Measurements from ENCODE around the gene HLA-B. TPM values are rescaled to one million over a fixed set of nuclear protein-coding genes. Genes with fewer than 3 reads are reported as not detected.

Gene HLA-B
- total and polyA plus RNA-seq, 2 of the 8 experiments (the other 6 are each of a cell fraction or from before 2014, with no cell fraction given): 154 to 233 TPM

DNA sequence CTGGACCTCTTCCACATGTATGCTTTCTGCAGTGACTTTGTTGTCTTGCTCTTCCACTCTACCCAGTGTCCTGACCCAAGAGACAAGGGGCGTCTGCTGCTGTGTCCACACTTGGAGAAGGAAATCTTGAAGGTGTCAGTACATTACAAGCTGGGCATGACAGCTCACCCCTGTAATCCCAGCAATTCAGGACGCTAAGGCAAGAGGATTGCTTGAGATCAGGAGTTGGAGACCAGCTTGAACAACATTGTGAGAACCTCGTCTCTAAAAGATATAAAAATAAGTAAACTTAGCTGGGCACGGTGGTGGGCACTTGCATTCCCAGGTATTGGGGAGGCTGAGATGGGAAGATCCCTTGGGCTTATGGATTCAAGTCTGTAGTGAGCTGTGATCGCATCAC is 5.8 kb upstream of the HLA-B start (continued):
- TF ChIP-seq, protein P1, sequence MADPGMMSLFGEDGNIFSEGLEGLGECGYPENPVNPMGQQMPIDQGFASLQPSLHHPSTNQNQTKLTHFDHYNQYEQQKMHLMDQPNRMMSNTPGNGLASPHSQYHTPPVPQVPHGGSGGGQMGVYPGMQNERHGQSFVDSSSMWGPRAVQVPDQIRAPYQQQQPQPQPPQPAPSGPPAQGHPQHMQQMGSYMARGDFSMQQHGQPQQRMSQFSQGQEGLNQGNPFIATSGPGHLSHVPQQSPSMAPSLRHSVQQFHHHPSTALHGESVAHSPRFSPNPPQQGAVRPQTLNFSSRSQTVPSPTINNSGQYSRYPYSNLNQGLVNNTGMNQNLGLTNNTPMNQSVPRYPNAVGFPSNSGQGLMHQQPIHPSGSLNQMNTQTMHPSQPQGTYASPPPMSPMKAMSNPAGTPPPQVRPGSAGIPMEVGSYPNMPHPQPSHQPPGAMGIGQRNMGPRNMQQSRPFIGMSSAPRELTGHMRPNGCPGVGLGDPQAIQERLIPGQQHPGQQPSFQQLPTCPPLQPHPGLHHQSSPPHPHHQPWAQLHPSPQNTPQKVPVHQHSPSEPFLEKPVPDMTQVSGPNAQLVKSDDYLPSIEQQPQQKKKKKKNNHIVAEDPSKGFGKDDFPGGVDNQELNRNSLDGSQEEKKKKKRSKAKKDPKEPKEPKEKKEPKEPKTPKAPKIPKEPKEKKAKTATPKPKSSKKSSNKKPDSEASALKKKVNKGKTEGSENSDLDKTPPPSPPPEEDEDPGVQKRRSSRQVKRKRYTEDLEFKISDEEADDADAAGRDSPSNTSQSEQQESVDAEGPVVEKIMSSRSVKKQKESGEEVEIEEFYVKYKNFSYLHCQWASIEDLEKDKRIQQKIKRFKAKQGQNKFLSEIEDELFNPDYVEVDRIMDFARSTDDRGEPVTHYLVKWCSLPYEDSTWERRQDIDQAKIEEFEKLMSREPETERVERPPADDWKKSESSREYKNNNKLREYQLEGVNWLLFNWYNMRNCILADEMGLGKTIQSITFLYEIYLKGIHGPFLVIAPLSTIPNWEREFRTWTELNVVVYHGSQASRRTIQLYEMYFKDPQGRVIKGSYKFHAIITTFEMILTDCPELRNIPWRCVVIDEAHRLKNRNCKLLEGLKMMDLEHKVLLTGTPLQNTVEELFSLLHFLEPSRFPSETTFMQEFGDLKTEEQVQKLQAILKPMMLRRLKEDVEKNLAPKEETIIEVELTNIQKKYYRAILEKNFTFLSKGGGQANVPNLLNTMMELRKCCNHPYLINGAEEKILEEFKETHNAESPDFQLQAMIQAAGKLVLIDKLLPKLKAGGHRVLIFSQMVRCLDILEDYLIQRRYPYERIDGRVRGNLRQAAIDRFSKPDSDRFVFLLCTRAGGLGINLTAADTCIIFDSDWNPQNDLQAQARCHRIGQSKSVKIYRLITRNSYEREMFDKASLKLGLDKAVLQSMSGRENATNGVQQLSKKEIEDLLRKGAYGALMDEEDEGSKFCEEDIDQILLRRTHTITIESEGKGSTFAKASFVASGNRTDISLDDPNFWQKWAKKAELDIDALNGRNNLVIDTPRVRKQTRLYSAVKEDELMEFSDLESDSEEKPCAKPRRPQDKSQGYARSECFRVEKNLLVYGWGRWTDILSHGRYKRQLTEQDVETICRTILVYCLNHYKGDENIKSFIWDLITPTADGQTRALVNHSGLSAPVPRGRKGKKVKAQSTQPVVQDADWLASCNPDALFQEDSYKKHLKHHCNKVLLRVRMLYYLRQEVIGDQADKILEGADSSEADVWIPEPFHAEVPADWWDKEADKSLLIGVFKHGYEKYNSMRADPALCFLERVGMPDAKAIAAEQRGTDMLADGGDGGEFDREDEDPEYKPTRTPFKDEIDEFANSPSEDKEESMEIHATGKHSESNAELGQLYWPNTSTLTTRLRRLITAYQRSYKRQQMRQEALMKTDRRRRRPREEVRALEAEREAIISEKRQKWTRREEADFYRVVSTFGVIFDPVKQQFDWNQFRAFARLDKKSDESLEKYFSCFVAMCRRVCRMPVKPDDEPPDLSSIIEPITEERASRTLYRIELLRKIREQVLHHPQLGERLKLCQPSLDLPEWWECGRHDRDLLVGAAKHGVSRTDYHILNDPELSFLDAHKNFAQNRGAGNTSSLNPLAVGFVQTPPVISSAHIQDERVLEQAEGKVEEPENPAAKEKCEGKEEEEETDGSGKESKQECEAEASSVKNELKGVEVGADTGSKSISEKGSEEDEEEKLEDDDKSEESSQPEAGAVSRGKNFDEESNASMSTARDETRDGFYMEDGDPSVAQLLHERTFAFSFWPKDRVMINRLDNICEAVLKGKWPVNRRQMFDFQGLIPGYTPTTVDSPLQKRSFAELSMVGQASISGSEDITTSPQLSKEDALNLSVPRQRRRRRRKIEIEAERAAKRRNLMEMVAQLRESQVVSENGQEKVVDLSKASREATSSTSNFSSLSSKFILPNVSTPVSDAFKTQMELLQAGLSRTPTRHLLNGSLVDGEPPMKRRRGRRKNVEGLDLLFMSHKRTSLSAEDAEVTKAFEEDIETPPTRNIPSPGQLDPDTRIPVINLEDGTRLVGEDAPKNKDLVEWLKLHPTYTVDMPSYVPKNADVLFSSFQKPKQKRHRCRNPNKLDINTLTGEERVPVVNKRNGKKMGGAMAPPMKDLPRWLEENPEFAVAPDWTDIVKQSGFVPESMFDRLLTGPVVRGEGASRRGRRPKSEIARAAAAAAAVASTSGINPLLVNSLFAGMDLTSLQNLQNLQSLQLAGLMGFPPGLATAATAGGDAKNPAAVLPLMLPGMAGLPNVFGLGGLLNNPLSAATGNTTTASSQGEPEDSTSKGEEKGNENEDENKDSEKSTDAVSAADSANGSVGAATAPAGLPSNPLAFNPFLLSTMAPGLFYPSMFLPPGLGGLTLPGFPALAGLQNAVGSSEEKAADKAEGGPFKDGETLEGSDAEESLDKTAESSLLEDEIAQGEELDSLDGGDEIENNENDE (IDR thresholded peaks at IDR 0.05; ENCODE audit: insufficient replicate concordance, low read length): no peak
